ENCODE measurements around the gene MIDN. TPM values are rescaled to one million over a fixed set of nuclear protein-coding genes. Genes with fewer than 3 reads are reported as not detected.

The MIDN gene
- total RNA-seq, 4 donors from 2014 or later, result 17.4 to 51.9 (median 39.4) TPM

DNA sequence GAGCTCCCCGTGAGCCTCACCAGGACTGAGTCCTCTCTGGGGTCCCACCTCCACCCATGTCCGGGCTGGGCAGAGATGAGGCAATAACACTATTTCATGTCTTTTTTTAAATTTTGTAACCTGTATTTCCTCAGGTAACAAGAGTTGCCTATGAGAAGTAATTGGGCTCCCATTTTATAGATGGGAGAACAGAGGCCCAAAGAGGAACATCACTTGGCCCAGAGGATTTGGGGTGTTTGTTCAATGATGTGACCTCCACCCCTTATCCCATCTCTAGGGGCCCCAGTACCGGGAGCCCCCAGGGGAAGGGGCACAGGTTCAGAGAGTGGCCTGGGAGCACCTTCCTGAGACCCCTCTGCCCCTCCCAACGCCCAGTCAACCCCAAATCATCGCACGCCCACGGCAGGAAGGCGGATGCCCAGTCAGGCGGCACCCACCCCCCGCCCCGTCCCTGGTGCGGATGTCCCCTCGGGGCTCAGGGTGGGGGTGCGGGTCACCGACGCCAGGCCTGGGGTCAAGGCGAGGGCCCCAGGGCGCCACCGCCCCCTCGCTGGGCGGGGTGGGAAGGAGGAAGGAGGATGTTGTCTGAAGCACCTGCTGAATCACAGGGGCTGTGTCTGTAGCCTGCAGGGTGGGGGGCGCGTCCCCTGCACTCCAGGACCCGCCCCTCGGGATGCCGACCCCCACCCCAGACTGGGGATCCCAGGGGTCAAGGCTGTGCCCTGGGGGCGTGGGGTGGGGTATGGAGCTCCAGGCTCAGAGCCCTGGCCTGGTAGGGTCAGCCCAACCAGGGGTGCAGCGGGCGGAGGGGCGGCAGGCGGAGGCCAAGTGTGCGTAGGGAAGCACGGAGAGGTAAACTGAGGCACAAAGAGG is 11.7 kb downstream of the MIDN start:
- Histone ChIP-seq H3K27me3 (no peaks in the 10 kb centered on the region), H3K4me1 (peaks cover 0 to 95% (median 66%) of the 10 kb centered on the region in 4 donors), H3K9me3 (no peaks in the 10 kb centered on the region), H3K36me3 (peaks cover 3 to 33% (median 13%) of the 10 kb centered on the region in 3 donors), H3K4me3 (peak overlapping the region; percentile 17 to 69 (median 52)), H3K27ac (peak overlapping the region; percentile 75 to 99 (median 95))
- no peak for DNase-seq (ENCODE audit: low spot score in 2 of 2)
- TF ChIP-seq, protein P1, sequence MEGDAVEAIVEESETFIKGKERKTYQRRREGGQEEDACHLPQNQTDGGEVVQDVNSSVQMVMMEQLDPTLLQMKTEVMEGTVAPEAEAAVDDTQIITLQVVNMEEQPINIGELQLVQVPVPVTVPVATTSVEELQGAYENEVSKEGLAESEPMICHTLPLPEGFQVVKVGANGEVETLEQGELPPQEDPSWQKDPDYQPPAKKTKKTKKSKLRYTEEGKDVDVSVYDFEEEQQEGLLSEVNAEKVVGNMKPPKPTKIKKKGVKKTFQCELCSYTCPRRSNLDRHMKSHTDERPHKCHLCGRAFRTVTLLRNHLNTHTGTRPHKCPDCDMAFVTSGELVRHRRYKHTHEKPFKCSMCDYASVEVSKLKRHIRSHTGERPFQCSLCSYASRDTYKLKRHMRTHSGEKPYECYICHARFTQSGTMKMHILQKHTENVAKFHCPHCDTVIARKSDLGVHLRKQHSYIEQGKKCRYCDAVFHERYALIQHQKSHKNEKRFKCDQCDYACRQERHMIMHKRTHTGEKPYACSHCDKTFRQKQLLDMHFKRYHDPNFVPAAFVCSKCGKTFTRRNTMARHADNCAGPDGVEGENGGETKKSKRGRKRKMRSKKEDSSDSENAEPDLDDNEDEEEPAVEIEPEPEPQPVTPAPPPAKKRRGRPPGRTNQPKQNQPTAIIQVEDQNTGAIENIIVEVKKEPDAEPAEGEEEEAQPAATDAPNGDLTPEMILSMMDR (IDR thresholded peaks at IDR 0.05), result no peak
- TF ChIP-seq POLR2A (IDR thresholded peaks at IDR 0.05) (no peak), EP300 (IDR thresholded peaks at IDR 0.05) (no peak)
- WGBS, 2 donors, result 11 to 24% methylated on average over 11 to 16 of the region's 33 CpGs

DNA sequence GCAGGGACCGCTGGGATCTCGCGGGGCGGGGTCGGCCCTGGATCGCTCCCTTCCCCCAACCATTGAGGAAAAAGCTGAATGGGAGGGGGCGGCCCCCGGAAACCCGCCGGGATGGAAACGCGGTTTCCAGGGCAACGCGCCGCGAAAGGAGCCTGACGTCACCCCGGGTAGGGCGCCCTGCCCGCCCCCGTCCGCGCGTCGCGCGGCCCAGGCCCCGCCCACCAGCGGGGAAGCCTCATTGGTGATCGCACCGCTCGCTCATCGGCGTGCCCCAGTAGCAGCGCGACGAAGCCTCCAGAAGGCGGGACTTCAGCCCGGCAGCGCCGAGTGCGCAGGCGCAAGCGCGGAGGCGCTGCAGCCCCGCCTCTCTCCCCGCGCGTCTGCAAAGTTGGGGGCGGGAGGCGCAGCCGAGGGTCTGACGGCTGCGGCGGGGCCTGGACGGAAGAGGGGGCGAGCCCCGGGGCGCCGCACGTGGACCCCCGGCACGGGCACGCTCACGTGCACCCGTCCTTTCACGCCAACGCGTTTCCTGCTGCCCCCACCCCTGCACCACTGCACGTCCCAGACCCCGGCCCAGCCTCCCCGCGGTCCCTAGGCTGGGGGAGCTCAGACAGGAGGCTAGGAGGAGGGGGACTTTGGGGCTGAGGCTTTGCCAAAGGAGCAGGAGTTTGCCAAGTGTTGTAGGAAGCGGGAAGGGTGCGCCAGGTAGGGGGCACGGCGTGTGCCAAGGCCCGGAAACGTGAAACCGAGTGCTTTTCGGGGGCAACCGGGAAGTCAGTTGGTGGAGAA is 12.6 kb downstream of the MIDN start:
- no peaks in the 10 kb centered on the region for H3K9me3 ChIP-seq
- peaks cover 0 to 25% (median 5%) of the 10 kb centered on the region in 3 donors for H3K36me3 ChIP-seq
- peak; percentile 20 to 61 for TF ChIP-seq POLR2A (IDR thresholded peaks at IDR 0.05)
- TF ChIP-seq, protein P1 (IDR thresholded peaks at IDR 0.05), result peak in 1 of 5 experiments; percentile 6
- peak; percentile 70 to 77 for TF ChIP-seq EP300 (IDR thresholded peaks at IDR 0.05)
- DNase-seq (ENCODE audit: low spot score in 2 of 2), result peak; percentile 85 to 93
- peak overlapping the region; percentile 76 to 99 (median 95) for H3K27ac ChIP-seq
- H3K27me3 ChIP-seq, result no peaks in the 10 kb centered on the region
- H3K4me1 ChIP-seq, result peaks cover 0 to 95% (median 66%) of the 10 kb centered on the region in 4 donors
- peak overlapping the region; percentile 37 to 69 (median 62) for H3K4me3 ChIP-seq
- 1 to 2% methylated on average over 33 to 80 of the region's 83 CpGs for WGBS, 2 donors

- TF ChIP-seq, protein P1 (IDR thresholded peaks at IDR 0.05), result peak in 2 of 5 experiments; percentile 5 to 46
- no peak for TF ChIP-seq POLR2A (IDR thresholded peaks at IDR 0.05)
- Histone ChIP-seq H3K27ac (peak overlapping the region; percentile 76 to 99 (median 95)), H3K36me3 (peaks cover 0 to 19% (median 3%) of the 10 kb centered on the region in 3 donors), H3K4me1 (peaks cover 0 to 95% (median 69%) of the 10 kb centered on the region in 4 donors), H3K9me3 (no peaks in the 10 kb centered on the region), H3K27me3 (no peaks in the 10 kb centered on the region), H3K4me3 (peak overlapping the region; percentile 37 to 69 (median 62))
- WGBS, 2 donors, result 15 to 19% methylated on average over 14 of the region's 14 CpGs
- DNase-seq (ENCODE audit: low spot score in 2 of 2), result no peak
These were observed 13.1 kb downstream of the MIDN start for GRCh38 chr19:1261538-1261797.

DNA sequence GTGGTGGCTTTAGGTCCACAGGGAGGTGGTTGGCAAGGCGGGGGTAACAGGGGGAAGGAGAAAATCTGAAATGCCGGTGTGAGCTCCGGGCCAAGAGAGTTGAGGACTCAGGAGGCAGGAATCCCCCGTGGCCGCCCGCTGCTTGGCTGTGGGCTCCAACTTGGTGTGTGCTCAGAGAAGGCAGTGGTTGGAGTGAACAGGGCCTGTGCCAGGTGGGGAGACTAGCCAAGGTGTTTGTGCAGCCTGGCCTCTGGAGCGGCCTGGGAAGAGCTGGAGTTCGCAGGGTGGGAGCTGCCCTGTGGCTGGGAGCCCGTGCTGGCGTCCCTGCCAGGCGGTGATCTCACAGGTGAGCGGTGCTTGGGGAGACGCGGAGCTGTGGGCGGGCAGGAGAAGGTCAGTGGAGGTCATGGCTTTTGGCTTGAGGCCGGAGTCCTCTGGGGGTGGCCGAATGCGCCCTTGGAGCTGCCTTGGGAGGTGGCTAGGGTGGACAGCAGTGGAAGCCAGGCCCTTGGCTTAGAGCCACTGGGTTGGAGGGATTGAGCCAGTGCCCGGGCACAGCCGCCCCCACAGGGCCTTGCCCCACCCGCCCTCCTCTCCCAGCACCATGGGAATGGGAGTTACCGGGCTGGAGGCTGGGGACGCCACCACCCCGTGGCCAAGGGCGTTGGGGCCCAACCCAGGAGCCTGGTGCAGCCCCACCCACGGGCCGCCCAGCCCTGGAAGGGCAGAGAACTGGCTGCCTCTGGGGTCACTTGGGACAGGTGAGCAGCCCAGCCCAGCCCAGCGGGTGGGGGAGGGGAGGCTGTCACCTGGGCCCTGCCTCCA is 13.6 kb downstream of the MIDN start:
- H3K27ac ChIP-seq, result peak overlapping the region; percentile 76 to 99 (median 95)
- peak in 1 of 2 donors; percentile 41 for DNase-seq (ENCODE audit: low spot score in 2 of 2)

More for the DNA sequence above, 13.6 kb downstream of the MIDN start:
- Histone ChIP-seq H3K4me1 (peaks cover under 1 to 96% (median 74%) of the 10 kb centered on the region in 4 donors), H3K9me3 (no peaks in the 10 kb centered on the region), H3K36me3 (peaks cover 0 to 14% (median 3%) of the 10 kb centered on the region in 3 donors), H3K4me3 (peak overlapping the region; percentile 37 to 69 (median 62)), H3K27me3 (no peaks in the 10 kb centered on the region)
- TF ChIP-seq POLR2A (IDR thresholded peaks at IDR 0.05), result no peak
- TF ChIP-seq EP300 (IDR thresholded peaks at IDR 0.05), result peak in 1 of 2 donors; percentile 33
- TF ChIP-seq, protein P1 (IDR thresholded peaks at IDR 0.05), result no peak
- 15 to 17% methylated on average over 26 to 27 of the region's 28 CpGs for WGBS, 2 donors
